GM21381 (cell line): Measurements from ENCODE around the gene WWC2.

Source experiments
- ATAC-seq: cut with Tn5 transposase; IDR thresholded peaks from one replicate; pipeline ENCODE4 v1.9.1; 2021; ENCODE audit warnings: mild to moderate bottlenecking, moderate library complexity; ENCODE audit not compliant: unreplicated experiment

The WWC2 gene

GRCh38 chr4:183164963-183165362 is 65.9 kb downstream of the WWC2 start:
- no peak for ATAC-seq

- ATAC-seq, result no peak
These were observed 66.3 kb downstream of the WWC2 start for GRCh38 chr4:183165376-183165775.

- ATAC-seq, result no peak
These were observed 71.8 kb downstream of the WWC2 start for GRCh38 chr4:183170894-183171293.

GRCh38 chr4:183171484-183172267 is 72.6 kb downstream of the WWC2 start:
- no peak for ATAC-seq

GRCh38 chr4:183172881-183173280 is 73.8 kb downstream of the WWC2 start:
- no peak for ATAC-seq

GRCh38 chr4:183173580-183174526 is 74.8 kb downstream of the WWC2 start:
- ATAC-seq, result no peak

- ATAC-seq, result no peak
These were observed 76.7 kb downstream of the WWC2 start for GRCh38 chr4:183175631-183176232.

GRCh38 chr4:183177001-183177400 is 77.9 kb downstream of the WWC2 start:
- ATAC-seq, result no peak

GRCh38 chr4:183178201-183178600 is 79.1 kb downstream of the WWC2 start:
- ATAC-seq, result no peak

- ATAC-seq, result no peak
These were observed 81.0 kb downstream of the WWC2 start for GRCh38 chr4:183180096-183180495.

- ATAC-seq, result no peak
These were observed 81.6 kb downstream of the WWC2 start for GRCh38 chr4:183180621-183181020.

GRCh38 chr4:183181081-183181480 is 82.0 kb downstream of the WWC2 start:
- ATAC-seq, result no peak

GRCh38 chr4:183182873-183183725 is 84.0 kb downstream of the WWC2 start:
- ATAC-seq, result no peak

- ATAC-seq, result no peak
These were observed 85.0 kb downstream of the WWC2 start for GRCh38 chr4:183183906-183184535.

GRCh38 chr4:183185018-183185417 is 86.0 kb downstream of the WWC2 start:
- ATAC-seq, result peak; percentile 54

GRCh38 chr4:183185559-183185958 is 86.5 kb downstream of the WWC2 start:
- ATAC-seq, result no peak

GRCh38 chr4:183186813-183187212 is 87.8 kb downstream of the WWC2 start:
- no peak for ATAC-seq

GRCh38 chr4:183190900-183191527 is 92.0 kb downstream of the WWC2 start:
- ATAC-seq, result no peak

- no peak for ATAC-seq
These were observed 92.6 kb downstream of the WWC2 start for GRCh38 chr4:183191630-183192029.

GRCh38 chr4:183192571-183192970 is 93.5 kb downstream of the WWC2 start:
- ATAC-seq, result no peak
